Endothelial cell of umbilical vein (primary cell): ENCODE measurements around the gene SIGLECL1. TPM values are rescaled to one million over a fixed set of nuclear protein-coding genes. Genes with fewer than 3 reads are reported as not detected.
"Not testable (repeated sequence)": the region's sequence is repeated elsewhere in the genome, so short reads cannot be mapped to it uniquely, and the experiment has no call there.

Experiments used
- BruUV-seq: library from RNA; stranded (reverse); fragments of 400-500 nt; replicated peaks from 2 replicates; lab custom pipeline; 2021; lab: Mats Ljungman, UMichigan
- CTCF ChIA-PET: fragments of 300-600, 350-600 bp; sonication (Branson Sonifier 250); formaldehyde crosslinking; loops from one replicate; lab custom pipeline; 2021; ENCODE audit warnings: antibody characterized with exemption, inconsistent platforms; lab: Charles Lee
- POLR2A ChIA-PET: fragments of 300-600, 350-600 bp; sonication (Branson Sonifier 250); formaldehyde crosslinking; loops from one replicate; lab custom pipeline; 2021; ENCODE audit warnings: antibody characterized with exemption, inconsistent platforms; lab: Charles Lee
- DNase-seq: peaks from one replicate; pipeline ENCODE4 v3.0.0-alpha.2; 2011; ENCODE audit warnings: low read depth, low spot score
- FAIRE-seq: peaks from 2 replicates; lab custom pipeline; 2011; peaks lifted over from hg19 to GRCh38; lab: Jason Lieb, UNC
- H2AFZ ChIP-seq: 2 replicates; pipeline ENCODE4 v1.6.0; 2012; ENCODE audit warnings: low read depth, low read length, control low read depth, inconsistent platforms
- H3K27ac ChIP-seq: 2 replicates; pipeline ENCODE4 v1.5.1; 2011; ENCODE audit warnings: low read depth, mild to moderate bottlenecking, control low read depth, low read length, moderate library complexity; ENCODE audit not compliant: insufficient read depth
- H3K27me3 ChIP-seq, 2 experiments: 2 replicates each; pipeline versions ENCODE4 v1.6.0 to v1.6.1; 2011; ENCODE audit warnings: low read length in 2 of 2, mixed read lengths in 1 of 2; ENCODE audit not compliant: control insufficient read depth in 2 of 2, insufficient read depth in 2 of 2
- H3K36me3 ChIP-seq, 2 experiments: 2 replicates in 1 of 2; 3 replicates in 1 of 2; pipeline ENCODE4 v1.5.1; 2011; ENCODE audit warnings: low read length in 2 of 2, mild to moderate bottlenecking in 1 of 2, moderate library complexity in 1 of 2; ENCODE audit not compliant: control insufficient read depth in 2 of 2, insufficient read depth in 2 of 2; ENCODE audit errors: extremely low read depth in 1 of 2
- H3K4me1 ChIP-seq: 3 replicates; pipeline ENCODE4 v1.5.1; 2011; ENCODE audit warnings: mild to moderate bottlenecking, low read length; ENCODE audit not compliant: control insufficient read depth, insufficient read depth; ENCODE audit errors: extremely low read depth
- H3K4me2 ChIP-seq: 2 replicates; pipeline ENCODE4 v1.6.1; 2011; ENCODE audit warnings: low read length, control low read depth, mixed read lengths; ENCODE audit not compliant: insufficient read depth
- H3K4me3 ChIP-seq, 3 experiments: fragments of 200-600 bp in 1 of 3; sonication (generic), shearing (Covaris generic) in 1 of 3; replicated peaks in 1 of 3; 2 replicates each; pipeline ENCODE4 v1.5.1; 2011 to 2016; ENCODE audit warnings: control low read depth in 3 of 3, low read length in 3 of 3, mild to moderate bottlenecking in 2 of 3, inconsistent platforms in 1 of 3, low read depth in 1 of 3, moderate library complexity in 1 of 3; ENCODE audit not compliant: insufficient read depth in 1 of 3
- H3K79me2 ChIP-seq: 2 replicates; pipeline ENCODE4 v1.6.0; 2012; ENCODE audit warnings: low read length, inconsistent platforms; ENCODE audit not compliant: control insufficient read depth, insufficient read depth
- H3K9ac ChIP-seq: replicated peaks from 2 replicates; pipeline ENCODE3; 2011; ENCODE audit warnings: low read length, control low read depth; ENCODE audit not compliant: insufficient read depth; ENCODE audit errors: extremely low read depth
- H3K9me1 ChIP-seq: replicated peaks from 3 replicates; pipeline ENCODE4 v1.6.0; 2011; ENCODE audit warnings: mild to moderate bottlenecking, low read length; ENCODE audit not compliant: control insufficient read depth, insufficient read depth; ENCODE audit errors: extremely low read depth
- H3K9me3 ChIP-seq: replicated peaks from 2 replicates; pipeline ENCODE4 v1.5.1; 2012; ENCODE audit warnings: low read length, inconsistent platforms; ENCODE audit not compliant: control insufficient read depth, insufficient read depth
- H4K20me1 ChIP-seq: replicated peaks from 2 replicates; pipeline ENCODE3; 2011; ENCODE audit warnings: mild to moderate bottlenecking, low read length; ENCODE audit not compliant: control insufficient read depth, insufficient read depth; ENCODE audit errors: extremely low read depth
- CTCF ChIP-seq, 2 donors: IDR thresholded peaks; 1 replicate in 1 of 2; 2 replicates in 1 of 2; pipeline ENCODE4 v1.5.1; 2011; ENCODE audit warnings: low read length in 2 of 2, mild to moderate bottlenecking in 2 of 2, moderate library complexity in 2 of 2, control low read depth in 1 of 2, inconsistent platforms in 1 of 2, low read depth in 1 of 2; ENCODE audit not compliant: insufficient read depth in 1 of 2; ENCODE audit errors: extremely low read depth in 1 of 2
- EZH2 ChIP-seq: IDR thresholded peaks from 2 replicates; pipeline ENCODE4 v1.6.1; 2012; ENCODE audit warnings: borderline replicate concordance, low read depth, mild to moderate bottlenecking, moderate library complexity, low read length, inconsistent platforms; ENCODE audit not compliant: severe bottlenecking
- FOS ChIP-seq: IDR thresholded peaks from 2 replicates; pipeline ENCODE4 v1.6.1; 2011; ENCODE audit warnings: mild to moderate bottlenecking, low read length, moderate library complexity, borderline replicate concordance; ENCODE audit not compliant: insufficient read depth
- GATA2 ChIP-seq: IDR thresholded peaks from 2 replicates; pipeline ENCODE4 v1.7.0; 2011; ENCODE audit warnings: low read depth, mild to moderate bottlenecking, moderate library complexity, mixed read lengths, low read length; ENCODE audit not compliant: insufficient read length, insufficient read depth
- JUN ChIP-seq: IDR thresholded peaks from 2 replicates; pipeline ENCODE4 v1.6.1; 2011; ENCODE audit warnings: borderline replicate concordance, low read depth; ENCODE audit not compliant: insufficient read length, insufficient read depth
- MAX ChIP-seq: IDR thresholded peaks from 2 replicates; pipeline ENCODE4 v1.6.1; 2011; ENCODE audit not compliant: insufficient read depth, insufficient read length
- MYC ChIP-seq: IDR thresholded peaks from one replicate; pipeline ENCODE4 v1.6.1; 2011; ENCODE audit warnings: mild to moderate bottlenecking, low read depth, low read length
- POLR2A ChIP-seq: IDR thresholded peaks from 2 replicates; pipeline ENCODE4 v1.6.1; 2012; ENCODE audit warnings: low read depth, mild to moderate bottlenecking, control low read depth, low read length
- POLR2AphosphoS5 ChIP-seq: IDR thresholded peaks from 2 replicates; pipeline ENCODE4 v1.6.1; 2012; ENCODE audit warnings: low read depth, mild to moderate bottlenecking, control low read depth, low read length, moderate library complexity; ENCODE audit not compliant: insufficient read depth
- dilution Hi-C: fragments of 300-500 bp; cut with MboI; formaldehyde crosslinking; loops from one replicate; pipeline ENCODE4 v1.15.0; 2019; ENCODE audit warnings: low sequenced_read_pairs; ENCODE audit not compliant: extremely low pct_ligation_motif_present
- intact Hi-C: fragments of 100-400 bp; cut with micrococcal nuclease; formaldehyde crosslinking; loops from one replicate; pipeline ENCODE4 v1.10.0; 2022
- polyA plus RNA-seq, 4 experiments: library from polyadenylated mRNA; depleted of rRNA in 3 of 4; stranded (reverse) in 3 of 4; unstranded in 1 of 4; fragments of >200 nt; gene quantifications; 2 replicates each; pipeline versions ENCODE4 v1.2.1 to v1.2.3, GENCODE V29; 2011 to 2012; ENCODE audit warnings: missing spikeins in 1 of 4
- total RNA-seq: library from RNA; stranded (reverse); gene quantifications from 2 replicates; pipeline ENCODE4 v1.2.3, GENCODE V29; 2021

SIGLECL1 gene
- total and polyA plus RNA-seq, 2 donors (not counting 3 experiments of a cell fraction or from before 2014, with no cell fraction given), result not detected

GRCh38 chr19:51224163-51224641 lies 26.7 kb upstream of the SIGLECL1 start:
- DNase-seq (no peak), FAIRE-seq (no peak)
- intact Hi-C loops (no loop called here), dilution Hi-C loops (no loop called here)
- H3K27ac ChIP-seq, result no peak overlapping the region
- no peaks in the 10 kb centered on the region for H3K36me3 ChIP-seq
- no peak overlapping the region for H2AFZ ChIP-seq
- TF ChIP-seq JUN (no peak), FOS (no peak), GATA2 (no peak), POLR2A (no peak), EZH2 (no peak), POLR2AphosphoS5 (no peak), MAX (no peak), MYC (no peak), CTCF (IDR thresholded peaks at IDR 0.05; ENCODE audit: extremely low read depth in 1 of 2, insufficient read depth in 1 of 2, low read depth in 1 of 2, low read length in 2 of 2) (no peak)
- no peaks in the 10 kb centered on the region for H4K20me1 ChIP-seq
- H3K9me3 ChIP-seq, result no peaks in the 10 kb centered on the region
- no peak overlapping the region for H3K9ac ChIP-seq
- H3K4me1 ChIP-seq, result no peaks in the 10 kb centered on the region
- no peaks in the 10 kb centered on the region for H3K27me3 ChIP-seq
- no peak overlapping the region for H3K4me2 ChIP-seq
- CTCF ChIA-PET, result no interaction called here
- no TSS peak for BruUV-seq
- POLR2A ChIA-PET, result no interaction called here
- H3K79me2 ChIP-seq, result no peaks in the 10 kb centered on the region
- no peak overlapping the region for H3K4me3 ChIP-seq
- no peaks in the 10 kb centered on the region for H3K9me1 ChIP-seq

GRCh38 chr19:51224898-51225393 lies 25.9 kb upstream of the SIGLECL1 start, which contains the start of gene CD33:
CD33 (plus strand) TSS chr19:51225080; CDS start chr19:51225119, 39 bp downstream.
- BruUV-seq, H3K4me1 ChIP-seq, H4K20me1 ChIP-seq, H2AFZ ChIP-seq, H3K9me3 ChIP-seq, H3K36me3 ChIP-seq, dilution Hi-C loops, H3K4me3 ChIP-seq, H3K4me2 ChIP-seq, H3K27me3 ChIP-seq, H3K79me2 ChIP-seq, CTCF ChIA-PET, DNase-seq, H3K9ac ChIP-seq, H3K27ac ChIP-seq, H3K9me1 ChIP-seq, FAIRE-seq, POLR2A ChIA-PET, intact Hi-C loops: not testable (repeated sequence)
